Measurements from ENCODE around the gene AGAP1.
A peak's percentile ranks its signal among the peaks of the same experiment; 100 is the strongest.
"Not testable (repeated sequence)": the region's sequence is repeated elsewhere in the genome, so short reads cannot be mapped to it uniquely, and the experiment has no call there.

Gene AGAP1

DNA sequence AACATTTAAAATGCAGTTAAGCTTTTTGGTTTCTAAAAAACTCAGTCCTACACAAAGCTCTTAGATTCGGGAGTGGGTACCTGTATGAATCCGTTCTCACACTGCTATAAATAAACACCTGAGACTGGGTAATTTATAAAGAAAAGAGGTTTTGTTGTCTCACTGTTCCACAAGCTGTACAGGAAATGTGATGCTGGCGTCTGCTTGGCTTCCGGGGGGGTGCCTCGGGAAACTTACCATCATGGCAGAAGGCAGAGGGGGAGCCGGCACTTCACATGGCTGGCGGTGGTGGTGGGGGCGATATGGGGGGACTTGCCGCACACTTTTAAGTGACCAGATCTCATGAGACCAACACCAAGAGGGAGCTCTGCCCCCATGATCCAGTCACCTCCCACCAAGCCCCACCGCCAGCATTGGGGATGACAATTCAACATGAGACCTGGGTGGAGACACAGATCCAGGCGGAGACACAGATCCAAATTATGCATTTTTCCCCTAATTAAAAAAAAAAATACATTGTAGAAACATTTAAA lies 451.8 kb downstream of the AGAP1 start:
- DNase-seq (ENCODE audit: low spot score) = no peak

DNA sequence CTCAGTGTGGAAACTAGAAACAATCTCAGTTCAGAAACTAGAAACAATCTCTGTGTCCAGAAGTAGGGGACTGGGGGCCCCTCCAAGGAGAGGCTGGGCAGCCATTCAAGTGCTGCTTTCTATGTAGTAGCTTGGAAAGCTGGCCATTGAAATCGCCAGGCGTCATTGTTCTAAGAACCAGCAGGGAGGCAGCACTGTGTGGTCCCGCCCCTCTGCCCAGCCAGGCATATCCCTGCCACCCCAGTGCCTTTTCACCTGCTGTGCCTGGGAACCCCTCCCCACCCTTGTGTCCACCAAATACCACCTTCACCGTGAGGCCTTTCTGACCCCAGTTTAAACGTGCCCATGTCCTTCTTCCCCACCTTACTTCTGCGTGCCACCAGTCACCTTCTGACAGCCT lies 452.7 kb downstream of the AGAP1 start:
- DNase-seq (ENCODE audit: low spot score) = no peak

DNA sequence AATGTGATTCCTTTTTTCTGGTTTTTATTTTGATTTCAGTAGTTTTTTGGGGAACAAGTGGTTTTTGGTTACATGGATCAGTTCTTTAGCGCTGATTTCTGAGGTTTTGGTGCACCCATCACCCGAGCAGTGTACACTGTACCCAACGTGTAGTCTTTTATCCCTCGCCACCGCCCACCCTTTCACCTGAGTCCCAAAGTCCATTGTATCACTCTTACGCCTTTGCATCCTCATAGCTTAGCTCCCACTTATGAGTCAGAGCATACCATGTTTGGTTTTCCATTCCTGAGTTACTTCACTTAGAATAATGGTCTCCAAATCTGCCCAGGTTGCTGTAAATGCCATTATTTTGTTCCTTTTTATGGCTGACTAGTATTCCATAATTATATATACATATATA lies 453.2 kb downstream of the AGAP1 start:
- not testable (repeated sequence) for DNase-seq (ENCODE audit: low spot score)

DNA sequence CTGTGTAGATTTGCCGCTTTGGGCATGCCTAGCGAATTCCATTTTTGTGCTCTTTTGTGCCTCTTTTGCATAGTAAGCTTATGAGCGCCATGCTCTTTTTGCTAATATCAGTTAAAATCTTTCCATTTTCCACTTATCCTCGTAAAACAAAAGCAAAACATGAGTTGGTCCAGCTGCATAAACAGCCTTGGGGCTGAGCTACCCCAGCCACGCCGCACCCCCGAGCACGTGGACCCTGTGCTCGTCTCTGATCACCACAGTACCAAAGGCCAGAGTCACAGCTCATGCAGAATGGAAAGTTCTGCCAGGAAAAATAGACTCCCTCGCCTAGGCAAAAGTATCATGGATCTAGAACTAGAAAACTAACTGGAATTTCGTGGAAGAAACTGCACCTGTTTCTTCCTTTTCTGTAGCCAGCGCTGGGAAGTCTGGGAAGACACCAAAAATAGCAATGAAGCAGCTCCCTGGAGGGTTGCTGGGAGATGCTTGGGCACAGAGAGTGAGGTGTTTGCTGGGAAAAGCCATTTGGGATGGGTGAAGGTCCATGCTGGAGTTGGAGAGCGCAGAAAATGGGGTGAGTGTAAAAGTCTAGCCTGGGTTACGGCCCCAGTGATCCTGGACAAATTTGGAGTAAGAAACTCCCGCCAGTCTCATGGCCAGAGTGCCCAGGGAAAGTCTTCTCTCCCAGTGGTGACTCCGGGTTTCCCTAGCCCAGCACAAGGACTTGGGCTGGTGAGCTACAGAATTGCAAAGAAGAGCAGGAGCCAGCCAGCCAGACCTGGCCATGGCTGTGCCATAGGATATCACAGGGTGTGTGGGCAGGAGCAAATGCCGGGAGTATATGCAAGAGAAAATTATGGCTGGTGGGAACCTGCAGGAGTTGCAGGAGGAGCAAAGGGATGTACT lies 456.0 kb downstream of the AGAP1 start:
- DNase-seq (ENCODE audit: low spot score) = no peak

GRCh38 chr2:235950473-235950809 lies 456.6 kb downstream of the AGAP1 start:
- DNase-seq (ENCODE audit: low spot score) = no peak

GRCh38 chr2:235951493-235951892 lies 457.6 kb downstream of the AGAP1 start:
- no peak for DNase-seq (ENCODE audit: low spot score)

GRCh38 chr2:235951982-235952381 lies 458.1 kb downstream of the AGAP1 start:
- peak; percentile 47 for DNase-seq (ENCODE audit: low spot score)

DNA sequence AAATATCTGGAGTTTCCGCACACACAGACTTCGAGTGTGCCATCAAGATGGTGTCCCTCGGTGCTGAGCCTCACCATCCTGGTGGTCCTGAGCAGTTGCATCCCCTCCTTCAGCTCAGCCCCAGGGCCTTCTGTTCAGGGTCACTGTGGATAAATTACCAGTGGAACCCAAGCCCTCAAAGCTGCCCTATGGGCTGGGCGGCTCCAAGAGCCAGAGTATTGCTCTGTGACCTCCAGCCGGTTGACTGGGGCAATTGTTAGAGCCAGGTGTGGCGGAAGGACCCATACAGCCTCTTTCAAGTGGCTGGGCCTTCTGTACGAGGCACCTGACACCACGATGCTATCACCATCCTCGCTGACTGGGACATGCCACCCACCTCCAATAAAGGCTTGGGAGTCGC lies 458.9 kb downstream of the AGAP1 start:
- no peak for DNase-seq (ENCODE audit: low spot score)

DNA sequence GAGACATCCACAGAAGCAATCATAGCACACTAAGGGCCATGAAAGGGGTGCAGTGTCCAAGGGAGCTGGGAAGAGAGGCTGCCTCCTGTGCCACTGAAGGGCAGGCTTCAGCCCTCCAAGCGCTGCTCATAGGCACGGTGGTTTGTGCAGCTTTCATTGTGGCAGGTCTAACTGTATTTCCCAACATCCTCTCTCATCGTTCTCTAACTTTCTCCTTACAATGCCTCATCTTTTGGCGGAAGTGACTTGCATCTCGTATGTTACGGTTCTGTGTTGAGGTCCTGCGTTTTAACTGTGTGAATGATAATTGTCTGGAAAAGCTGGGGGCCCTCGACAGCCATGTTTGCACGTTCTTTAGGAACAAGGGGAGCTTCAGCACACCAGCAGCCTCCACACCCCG lies 460.4 kb downstream of the AGAP1 start:
- DNase-seq (ENCODE audit: low spot score) = no peak

DNA sequence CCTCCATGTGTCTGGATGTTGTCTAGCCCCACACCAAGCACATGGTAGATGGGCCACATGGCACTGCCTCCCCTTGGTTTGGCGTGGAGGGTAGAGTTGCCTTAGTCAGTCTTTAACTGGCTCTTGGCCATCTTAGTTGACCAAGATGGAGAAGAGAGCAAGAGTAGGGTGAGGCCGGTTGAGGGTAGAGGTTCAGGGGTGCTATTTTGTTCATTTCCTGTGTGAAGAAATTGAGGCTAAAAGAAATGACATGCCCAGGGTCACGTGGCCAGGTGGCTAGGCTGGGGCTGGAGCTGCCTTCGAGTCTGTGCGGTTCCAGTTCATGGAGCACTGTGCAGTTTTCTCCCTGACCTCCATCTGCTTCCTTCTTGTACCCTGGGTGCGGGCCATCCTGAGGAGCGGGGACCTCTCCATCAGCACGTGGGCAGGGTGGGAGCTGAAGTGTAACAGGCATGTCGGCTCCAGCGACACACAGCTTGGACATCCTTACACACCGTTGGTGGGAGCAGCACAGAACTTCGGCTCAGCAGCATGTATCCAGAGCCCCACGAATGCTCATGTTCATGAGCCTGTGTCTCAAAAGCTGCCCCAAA lies 461.1 kb downstream of the AGAP1 start:
- no peak for DNase-seq (ENCODE audit: low spot score)

DNA sequence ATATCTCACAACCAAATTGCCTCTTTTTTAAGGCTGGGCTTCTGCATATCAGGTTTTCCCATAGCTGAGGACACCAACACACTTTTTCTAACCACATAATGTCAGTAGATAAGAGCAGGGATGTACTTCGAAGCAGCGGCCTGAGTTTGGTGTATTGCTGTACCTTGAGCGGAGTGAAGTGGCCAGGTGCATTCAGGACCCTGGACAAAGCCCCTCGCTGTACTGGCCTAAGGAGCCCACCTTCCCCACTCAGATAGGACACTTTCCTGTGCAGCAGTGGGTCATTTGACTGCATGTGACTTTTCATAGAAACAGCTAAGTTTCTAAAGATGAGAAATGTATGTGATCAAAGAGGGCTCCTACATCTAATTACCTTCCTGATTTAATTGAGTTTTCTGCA lies 461.8 kb downstream of the AGAP1 start:
- DNase-seq (ENCODE audit: low spot score) = no peak

GRCh38 chr2:235956281-235956970 lies 462.6 kb downstream of the AGAP1 start:
- DNase-seq (ENCODE audit: low spot score) = no peak

GRCh38 chr2:235957251-235957650 lies 463.4 kb downstream of the AGAP1 start:
- DNase-seq (ENCODE audit: low spot score) = no peak

DNA sequence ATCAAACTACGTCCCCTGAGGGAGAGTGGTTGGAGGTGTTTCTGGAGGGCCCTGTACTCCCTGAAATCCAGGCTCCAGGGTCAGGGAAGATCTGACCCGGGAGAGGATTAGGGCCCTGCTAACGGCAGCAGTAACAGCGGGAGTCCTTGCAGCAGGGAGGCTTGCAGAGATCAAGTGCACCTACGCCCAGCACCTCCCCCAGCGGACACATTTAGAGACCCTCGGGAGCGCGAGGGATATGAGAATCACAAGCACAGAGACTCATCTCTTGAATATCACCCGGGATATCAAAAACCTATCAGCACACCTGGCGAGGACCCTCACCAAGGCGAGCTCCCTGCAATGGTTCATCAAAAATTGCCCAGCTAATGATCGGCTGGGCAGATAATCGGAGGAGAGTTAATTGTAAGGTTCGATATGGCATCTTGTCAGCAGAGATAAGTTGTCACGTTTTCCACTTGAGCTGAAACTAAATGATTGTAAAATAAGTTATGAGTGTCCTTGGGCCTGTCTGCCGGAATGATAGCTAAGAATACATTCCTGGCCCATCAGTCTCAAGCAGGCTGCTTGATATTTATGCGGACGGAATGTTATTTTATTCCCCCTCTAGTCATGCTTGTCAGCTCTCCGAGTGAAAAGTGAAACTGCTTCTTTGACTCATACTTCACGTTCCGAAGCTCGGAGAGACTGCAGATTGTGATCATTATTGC lies 464.5 kb downstream of the AGAP1 start:
- DNase-seq (ENCODE audit: low spot score) = no peak

- DNase-seq (ENCODE audit: low spot score) = no peak
These were observed 465.1 kb downstream of the AGAP1 start for GRCh38 chr2:235958931-235959410.

DNA sequence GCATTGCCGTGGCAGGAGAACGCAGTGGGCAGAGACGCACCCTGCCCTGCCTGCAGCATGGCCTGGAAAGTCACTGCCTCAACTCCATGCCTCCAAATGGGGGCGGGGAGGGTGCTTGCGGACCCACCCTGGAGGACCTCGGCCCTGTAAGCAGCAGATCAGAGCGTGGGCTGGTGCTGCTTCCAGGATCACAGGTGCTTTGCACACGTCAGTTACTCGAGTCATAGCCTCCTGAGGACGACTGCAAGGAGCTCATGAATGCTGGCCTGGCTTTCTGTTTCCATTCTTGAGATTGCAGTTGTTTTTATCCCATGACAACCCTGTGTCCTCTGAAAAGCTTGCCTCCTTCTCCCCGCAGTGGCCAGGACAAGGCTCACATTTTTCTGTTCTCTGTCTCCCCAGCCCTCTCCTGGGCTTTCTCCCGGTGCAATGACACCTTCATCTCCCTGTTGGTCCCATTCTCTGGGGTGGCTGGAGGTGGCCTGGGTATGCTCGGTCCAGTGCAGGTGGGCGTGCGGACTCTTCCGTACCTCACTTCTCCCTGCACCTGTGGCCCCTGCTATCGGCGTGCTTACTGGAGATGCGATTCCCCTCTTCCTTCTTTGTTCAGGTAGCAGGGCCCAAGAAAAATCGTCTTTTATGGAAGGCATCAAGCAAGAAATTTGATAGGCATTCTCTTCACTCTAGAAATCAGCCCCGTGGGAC lies 466.3 kb downstream of the AGAP1 start:
- no peak for DNase-seq (ENCODE audit: low spot score)

- no peak for DNase-seq (ENCODE audit: low spot score)
These were observed 467.1 kb downstream of the AGAP1 start for GRCh38 chr2:235960716-235961640.

DNA sequence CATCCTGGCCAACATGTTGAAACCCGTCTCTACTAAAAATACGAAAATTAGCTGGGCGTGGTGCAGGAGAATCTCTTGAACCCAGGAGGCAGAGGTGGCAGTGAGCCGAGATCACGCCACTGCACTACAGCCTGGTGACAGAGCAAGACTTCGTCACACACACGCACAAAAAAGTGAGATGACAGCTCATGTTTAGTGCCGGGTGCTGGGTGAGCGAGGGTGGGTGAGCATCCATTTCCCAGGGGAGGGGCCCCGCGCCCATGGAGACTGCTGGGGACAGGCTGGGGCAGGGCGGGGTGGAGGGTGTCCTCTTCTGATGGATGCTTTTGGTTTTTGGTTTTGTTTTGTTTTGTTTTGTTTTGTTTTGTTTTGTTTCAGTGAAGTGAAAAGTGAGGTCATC lies 467.9 kb downstream of the AGAP1 start:
- no peak for DNase-seq (ENCODE audit: low spot score)

- no peak for DNase-seq (ENCODE audit: low spot score)
These were observed 470.2 kb downstream of the AGAP1 start for GRCh38 chr2:235963853-235964577.

All from activated CD4-positive, alpha-beta T cell treated with anti-CD3 and anti-CD28 coated beads, Interleukin-2, Interleukin-4, amounts not matched to agents 100 ng/mL and 50 ng/mL, durations not matched to agents 16 hours and 8 hours (primary cell).